OCI-LY1 (cell line): ENCODE measurements around the gene APLN.

ENCODE experiments used
- H2AFZ ChIP-seq: fragments of 200-600 bp; sonication (generic), shearing (Covaris generic); 2 replicates; pipeline ENCODE4 v1.6.0; 2014; ENCODE audit warnings: antibody characterized with exemption, mild to moderate bottlenecking, low read length
- H3F3A ChIP-seq: fragments of 200-600 bp; sonication (generic), shearing (Covaris generic); 2 replicates; pipeline ENCODE4 v1.6.0; 2014; ENCODE audit warnings: mild to moderate bottlenecking, antibody characterized with exemption, low read length, moderate library complexity; ENCODE audit not compliant: insufficient read depth
- H3K27ac ChIP-seq: fragments of 200-600 bp; sonication (generic); 2 replicates; pipeline ENCODE4 v1.5.1; 2014; ENCODE audit warnings: low read length, mixed run types, mild to moderate bottlenecking, low read depth; ENCODE audit not compliant: poor library complexity, severe bottlenecking
- H3K27me3 ChIP-seq: fragments of 200-600 bp; sonication (generic); 2 replicates; pipeline ENCODE4 v1.6.0; 2014; ENCODE audit warnings: antibody characterized with exemption, mild to moderate bottlenecking, low read length, moderate library complexity; ENCODE audit not compliant: insufficient read depth
- H3K36me3 ChIP-seq: fragments of 200-600 bp; sonication (generic); 2 replicates; pipeline ENCODE4 v1.6.1; 2014; ENCODE audit warnings: mild to moderate bottlenecking, antibody characterized with exemption, low read length, moderate library complexity, mixed read lengths; ENCODE audit not compliant: insufficient read depth
- H3K4me1 ChIP-seq: fragments of 200-600 bp; sonication (generic); 2 replicates; pipeline ENCODE4 v1.5.1; 2014; ENCODE audit warnings: mild to moderate bottlenecking, low read length, moderate library complexity; ENCODE audit not compliant: insufficient read depth, severe bottlenecking
- H3K4me2 ChIP-seq: fragments of 200-600 bp; sonication (generic), shearing (Covaris generic); 2 replicates; pipeline ENCODE4 v1.6.1; 2014; ENCODE audit warnings: low read length
- H3K4me3 ChIP-seq: fragments of 200-600 bp; sonication (generic); 2 replicates; pipeline ENCODE4 v1.5.1; 2014; ENCODE audit warnings: low read length, low read depth, mild to moderate bottlenecking, mixed read lengths; ENCODE audit not compliant: poor library complexity, severe bottlenecking
- H3K79me2 ChIP-seq: fragments of 200-600 bp; shearing (Covaris generic); 2 replicates; pipeline ENCODE4 v1.6.1; 2016; ENCODE audit warnings: mixed run types, low read length, mixed read lengths; ENCODE audit not compliant: insufficient read depth
- H3K9ac ChIP-seq: fragments of 200-600 bp; sonication (generic), shearing (Covaris generic); 2 replicates; pipeline ENCODE4 v1.6.1; 2014; ENCODE audit warnings: mild to moderate bottlenecking, low read length, mixed read lengths
- H3K9me2 ChIP-seq: fragments of 200-600 bp; sonication (generic), shearing (Covaris generic); 2 replicates; pipeline ENCODE4 v1.6.1; 2014; ENCODE audit warnings: low read depth, mild to moderate bottlenecking, low read length, mixed read lengths
- H3K9me3 ChIP-seq: fragments of 200-600 bp; shearing (Covaris generic); 2 replicates; pipeline ENCODE4 v1.6.1; 2014; ENCODE audit warnings: low read length, mixed read lengths
- H4K20me1 ChIP-seq: fragments of 200-600 bp; sonication (generic), shearing (Covaris generic); 2 replicates; pipeline ENCODE4 v1.6.0; 2016; ENCODE audit warnings: mild to moderate bottlenecking, low read length; ENCODE audit not compliant: insufficient read depth
- EZH2 ChIP-seq: fragments of 200-600 bp; sonication (generic), shearing (Covaris generic); IDR thresholded peaks from 2 replicates; pipeline ENCODE4 v1.8.0; 2017; ENCODE audit warnings: borderline replicate concordance, mixed run types, mild to moderate bottlenecking, antibody characterized with exemption, low read length, moderate library complexity, mixed read lengths
- TF ChIP-seq, protein P1 (sequence below): fragments of 200-600 bp; sonication (generic), shearing (Covaris generic); IDR thresholded peaks from 2 replicates; pipeline ENCODE4 v1.5.1; 2017; ENCODE audit warnings: mild to moderate bottlenecking, antibody characterized with exemption, low read length, moderate library complexity, mixed read lengths

Gene APLN

DNA sequence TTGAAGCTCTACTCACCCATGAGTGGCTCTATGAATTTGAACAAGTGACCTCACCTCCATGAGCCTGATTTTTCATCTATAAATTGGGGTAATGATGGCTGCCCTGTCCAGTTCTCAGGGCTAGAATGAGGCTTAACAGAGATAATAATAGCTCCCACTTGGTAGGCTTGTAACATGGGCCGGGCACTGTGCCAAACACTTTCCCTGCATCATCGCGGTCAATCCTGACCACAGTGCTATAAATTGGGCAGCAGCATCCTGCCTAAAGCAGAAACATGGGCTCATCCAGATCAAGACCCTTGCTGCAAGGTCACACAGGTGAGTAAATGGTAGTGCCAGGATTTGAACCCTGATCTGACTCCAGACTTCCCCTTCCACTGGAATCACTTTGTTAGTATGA, 12.8 kb downstream of the APLN start:
- no peaks in the 10 kb centered on the region for H3K36me3 ChIP-seq
- no peaks in the 10 kb centered on the region for H3K9me3 ChIP-seq
- no peaks in the 10 kb centered on the region for H4K20me1 ChIP-seq
- H3K79me2 ChIP-seq: no peaks in the 10 kb centered on the region
- no peak overlapping the region for H3K4me3 ChIP-seq
- H3F3A ChIP-seq: no peaks in the 10 kb centered on the region
- no peaks in the 10 kb centered on the region for H3K9me2 ChIP-seq
- H3K27me3 ChIP-seq: no peaks in the 10 kb centered on the region
- no peak overlapping the region for H3K9ac ChIP-seq
- no peak overlapping the region for H2AFZ ChIP-seq
- no peak overlapping the region for H3K27ac ChIP-seq
- TF ChIP-seq, protein P1, sequence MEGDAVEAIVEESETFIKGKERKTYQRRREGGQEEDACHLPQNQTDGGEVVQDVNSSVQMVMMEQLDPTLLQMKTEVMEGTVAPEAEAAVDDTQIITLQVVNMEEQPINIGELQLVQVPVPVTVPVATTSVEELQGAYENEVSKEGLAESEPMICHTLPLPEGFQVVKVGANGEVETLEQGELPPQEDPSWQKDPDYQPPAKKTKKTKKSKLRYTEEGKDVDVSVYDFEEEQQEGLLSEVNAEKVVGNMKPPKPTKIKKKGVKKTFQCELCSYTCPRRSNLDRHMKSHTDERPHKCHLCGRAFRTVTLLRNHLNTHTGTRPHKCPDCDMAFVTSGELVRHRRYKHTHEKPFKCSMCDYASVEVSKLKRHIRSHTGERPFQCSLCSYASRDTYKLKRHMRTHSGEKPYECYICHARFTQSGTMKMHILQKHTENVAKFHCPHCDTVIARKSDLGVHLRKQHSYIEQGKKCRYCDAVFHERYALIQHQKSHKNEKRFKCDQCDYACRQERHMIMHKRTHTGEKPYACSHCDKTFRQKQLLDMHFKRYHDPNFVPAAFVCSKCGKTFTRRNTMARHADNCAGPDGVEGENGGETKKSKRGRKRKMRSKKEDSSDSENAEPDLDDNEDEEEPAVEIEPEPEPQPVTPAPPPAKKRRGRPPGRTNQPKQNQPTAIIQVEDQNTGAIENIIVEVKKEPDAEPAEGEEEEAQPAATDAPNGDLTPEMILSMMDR: no peak
- TF ChIP-seq EZH2: no peak
- no peaks in the 10 kb centered on the region for H3K4me1 ChIP-seq
- no peak overlapping the region for H3K4me2 ChIP-seq

DNA sequence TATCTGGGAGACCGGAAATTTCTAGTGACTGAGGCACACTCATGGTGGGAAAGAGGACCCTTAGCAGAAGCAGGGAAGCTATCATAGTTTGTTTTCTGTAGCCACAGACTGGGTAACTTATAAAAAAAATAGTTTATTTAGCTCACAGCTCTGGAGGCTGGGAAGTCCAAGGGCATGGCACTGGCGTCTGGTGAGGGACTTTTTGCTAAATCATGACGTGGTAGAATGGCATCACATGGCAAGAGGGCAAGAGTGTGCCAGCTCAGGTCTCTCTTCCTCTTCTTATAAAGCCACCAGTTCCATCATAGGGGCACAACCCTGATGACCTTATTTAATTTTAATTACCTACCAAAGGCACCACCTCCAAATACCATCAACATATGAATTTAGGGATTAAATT, 13.3 kb downstream of the APLN start:
- Histone ChIP-seq H3K79me2 (no peaks in the 10 kb centered on the region), H3K27ac (no peak overlapping the region), H4K20me1 (no peaks in the 10 kb centered on the region), H3K4me3 (no peak overlapping the region), H3K4me2 (no peak overlapping the region), H3K9me3 (no peaks in the 10 kb centered on the region), H3F3A (no peaks in the 10 kb centered on the region), H3K9me2 (no peaks in the 10 kb centered on the region), H3K9ac (no peak overlapping the region), H2AFZ (no peak overlapping the region), H3K27me3 (no peaks in the 10 kb centered on the region), H3K36me3 (no peaks in the 10 kb centered on the region), H3K4me1 (no peaks in the 10 kb centered on the region)
- TF ChIP-seq, protein P1: no peak

DNA sequence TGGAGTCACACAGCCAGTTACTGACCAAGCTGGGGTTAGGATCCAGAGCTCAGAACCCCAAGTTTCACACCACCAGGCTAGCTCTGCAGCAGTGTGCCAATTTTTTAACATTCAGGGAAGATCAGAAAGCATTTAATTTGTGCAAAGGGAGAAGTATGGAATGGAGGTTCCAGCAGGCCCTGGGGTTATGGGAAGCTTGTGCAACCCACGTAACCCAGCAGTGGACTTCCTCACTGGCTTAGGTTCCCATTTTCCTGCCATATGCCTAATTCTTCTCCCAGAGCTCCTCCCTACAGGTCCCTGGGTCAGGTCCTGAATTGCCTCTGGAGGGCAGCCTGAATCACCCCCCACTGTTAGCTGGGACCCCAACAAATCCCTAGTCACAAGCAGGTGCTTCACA, 14.0 kb downstream of the APLN start:
- Histone ChIP-seq H4K20me1 (no peaks in the 10 kb centered on the region), H3K79me2 (no peaks in the 10 kb centered on the region), H3K27me3 (no peaks in the 10 kb centered on the region), H3K9me2 (no peaks in the 10 kb centered on the region), H3K4me3 (no peak overlapping the region), H3K4me1 (no peaks in the 10 kb centered on the region), H3K36me3 (no peaks in the 10 kb centered on the region), H3F3A (no peaks in the 10 kb centered on the region), H3K27ac (no peak overlapping the region), H2AFZ (no peak overlapping the region), H3K4me2 (no peak overlapping the region), H3K9ac (no peak overlapping the region), H3K9me3 (no peaks in the 10 kb centered on the region)
- TF ChIP-seq EZH2: no peak
- TF ChIP-seq, protein P1: no peak
